ENCODE data around the gene IPCEF1. TPM values are rescaled to one million over a fixed set of nuclear protein-coding genes. Genes with fewer than 3 reads are reported as not detected.
"Not testable (repeated sequence)": the region's sequence is repeated elsewhere in the genome, so short reads cannot be mapped to it uniquely, and the experiment has no call there.

Gene IPCEF1
- total and polyA plus RNA-seq, 4 donors, result 0.46 to 2.8 (median 1.3) TPM

DNA sequence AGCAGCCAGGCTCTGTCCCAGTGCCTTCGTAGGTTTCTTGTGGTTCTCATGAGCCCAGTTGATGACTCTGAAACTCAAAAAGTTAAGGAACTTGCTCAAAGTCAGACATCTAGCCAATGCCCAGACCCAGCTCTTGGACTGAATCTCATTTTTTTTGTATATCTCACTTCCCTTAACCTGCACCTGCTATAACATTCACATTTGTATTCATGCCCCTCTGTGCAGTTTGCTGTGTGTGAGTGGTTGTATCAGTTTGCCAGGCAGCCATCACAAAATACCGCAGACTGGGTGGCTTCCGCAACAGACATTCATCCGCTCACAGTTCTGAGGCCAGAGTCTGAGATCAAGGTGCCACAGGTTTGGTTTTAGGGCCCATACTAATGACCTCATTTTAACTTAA, 49.9 kb downstream of the IPCEF1 start (continued):
- TF ChIP-seq RXRA (IDR thresholded peaks at IDR 0.05), result no peak
- no peak for TF ChIP-seq GABPA (IDR thresholded peaks at IDR 0.05 in 1 of 2, conservative IDR thresholded peaks at IDR 0.05 in 1 of 2)
- TF ChIP-seq, protein P1, sequence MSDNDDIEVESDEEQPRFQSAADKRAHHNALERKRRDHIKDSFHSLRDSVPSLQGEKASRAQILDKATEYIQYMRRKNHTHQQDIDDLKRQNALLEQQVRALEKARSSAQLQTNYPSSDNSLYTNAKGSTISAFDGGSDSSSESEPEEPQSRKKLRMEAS (IDR thresholded peaks at IDR 0.05), result no peak
- no peak for TF ChIP-seq HNF4A (conservative IDR thresholded peaks at IDR 0.05)
- TF ChIP-seq SP1 (IDR thresholded peaks at IDR 0.05), result no peak

DNA sequence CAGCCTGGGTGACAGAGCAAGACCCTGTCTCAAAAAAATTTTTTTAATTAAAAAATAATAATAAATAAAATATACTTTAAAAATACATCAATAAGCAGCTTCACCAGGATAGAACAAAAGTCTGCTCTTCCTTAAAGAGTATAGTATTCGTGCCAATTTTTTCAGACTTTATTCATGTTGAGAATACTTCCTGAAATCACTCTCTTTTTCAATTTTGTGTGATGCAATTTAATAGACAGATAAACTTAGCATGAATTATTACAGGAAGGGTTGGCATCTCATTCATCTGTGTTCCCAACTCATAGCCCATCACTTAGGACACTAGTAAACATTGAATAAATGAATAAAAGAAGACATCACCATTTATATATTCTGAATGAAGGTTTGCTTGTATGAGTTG, 52.4 kb downstream of the IPCEF1 start:
- Histone ChIP-seq H3K9ac (ENCODE audit: low read depth in 1 of 2, low read length in 2 of 2) (no peak overlapping the region), H3K4me1 (ENCODE audit: control insufficient read depth in 4 of 4, insufficient read depth in 4 of 4, low read length in 3 of 4) (no peaks in the 10 kb centered on the region), H3K27me3 (ENCODE audit: control insufficient read depth in 4 of 4, insufficient read depth in 4 of 4, low read length in 3 of 4) (no peaks in the 10 kb centered on the region), H3K27ac (ENCODE audit: low read depth in 1 of 2, low read length in 2 of 2) (no peak overlapping the region), H3K4me3 (ENCODE audit: low read depth in 1 of 3, low read length in 3 of 3) (no peak overlapping the region), H3K9me3 (ENCODE audit: control insufficient read depth in 4 of 4, low read length in 3 of 4) (no peaks in the 10 kb centered on the region), H3K36me3 (ENCODE audit: control insufficient read depth in 4 of 4, insufficient read depth in 3 of 4, low read depth in 1 of 4, low read length in 3 of 4) (no peaks in the 10 kb centered on the region)
- DNase-seq (ENCODE audit: low spot score), result no peak
- 93% methylated on average over 1 of the region's 1 CpG for WGBS
- TF ChIP-seq REST (IDR thresholded peaks at IDR 0.05) (no peak), GABPA (IDR thresholded peaks at IDR 0.05 in 1 of 2, conservative IDR thresholded peaks at IDR 0.05 in 1 of 2) (no peak), HNF4G (IDR thresholded peaks at IDR 0.05) (no peak), ATF3 (IDR thresholded peaks at IDR 0.05) (no peak), JUND (IDR thresholded peaks at IDR 0.05) (no peak), HNF4A (conservative IDR thresholded peaks at IDR 0.05) (no peak), SP1 (IDR thresholded peaks at IDR 0.05) (no peak), RAD21 (IDR thresholded peaks at IDR 0.05) (no peak), CTCF (IDR thresholded peaks at IDR 0.05; ENCODE audit: low read depth, low read length, missing input control) (no peak), TAF1 (conservative IDR thresholded peaks at IDR 0.05) (no peak), FOXA2 (IDR thresholded peaks at IDR 0.05) (no peak), ZBTB33 (IDR thresholded peaks at IDR 0.05) (no peak), YY1 (IDR thresholded peaks at IDR 0.05) (no peak), RXRA (IDR thresholded peaks at IDR 0.05) (no peak), NR2F2 (IDR thresholded peaks at IDR 0.05) (no peak)
- TF ChIP-seq, protein P1 (IDR thresholded peaks at IDR 0.05), result no peak

GRCh38 chr6:154303642-154304041, 53.0 kb downstream of the IPCEF1 start:
- H3K36me3 ChIP-seq (ENCODE audit: control insufficient read depth in 4 of 4, insufficient read depth in 3 of 4, low read depth in 1 of 4, low read length in 3 of 4); H3K4me1 ChIP-seq (ENCODE audit: control insufficient read depth in 4 of 4, insufficient read depth in 4 of 4, low read length in 3 of 4); H3K27me3 ChIP-seq (ENCODE audit: control insufficient read depth in 4 of 4, insufficient read depth in 4 of 4, low read length in 3 of 4); DNase-seq (ENCODE audit: low spot score); H3K9me3 ChIP-seq (ENCODE audit: control insufficient read depth in 4 of 4, low read length in 3 of 4); H3K4me3 ChIP-seq (ENCODE audit: low read depth in 1 of 3, low read length in 3 of 3); H3K9ac ChIP-seq (ENCODE audit: low read depth in 1 of 2, low read length in 2 of 2); H3K27ac ChIP-seq (ENCODE audit: low read depth in 1 of 2, low read length in 2 of 2): not testable (repeated sequence)
- 80% methylated on average over 4 of the region's 4 CpGs for WGBS

Data from liver (tissue), 9 donors.